HEK293 (cell line): ENCODE results near the gene MAPT.
A peak's percentile ranks its signal among the peaks of the same experiment; 100 is the strongest.

ENCODE experiments used
- CTCF ChIA-PET: fragments of 350-600 bp; formaldehyde crosslinking; extraction: SDS; loops from one replicate; lab custom pipeline; 2021; ENCODE audit warnings: antibody characterized with exemption; lab: Yijun Ruan, JAX
- POLR2A ChIA-PET: fragments of 300-600 bp; formaldehyde crosslinking; extraction: SDS; loops from one replicate; lab custom pipeline; 2020; ENCODE audit warnings: antibody characterized with exemption, inconsistent platforms; lab: Yijun Ruan, JAX
- H3K27ac ChIP-seq: fragments of 200-500 bp; sonication (Bioruptor generic); 2 replicates; pipeline ENCODE4 v1.5.1; 2014; ENCODE audit warnings: low read depth, low read length, control low read depth, inconsistent platforms; ENCODE audit errors: extremely low read depth
- H3K36me3 ChIP-seq, 2 experiments: fragments of 200-500 bp in 1 of 2; sonication (Bioruptor generic) in 1 of 2; 1 replicate in 1 of 2; 2 replicates in 1 of 2; pipeline ENCODE4 v1.5.1; 2014 to 2017; ENCODE audit warnings: inconsistent platforms in 2 of 2, low read length in 2 of 2; ENCODE audit not compliant: control insufficient read depth in 2 of 2, insufficient read depth in 1 of 2
- H3K4me1 ChIP-seq: fragments of 200-500 bp; sonication (Bioruptor generic); 2 replicates; pipeline ENCODE4 v1.5.1; 2014; ENCODE audit warnings: mild to moderate bottlenecking, low read length, inconsistent platforms; ENCODE audit not compliant: control insufficient read depth, insufficient read depth
- H3K4me3 ChIP-seq: 2 replicates; pipeline ENCODE4 v1.5.1; 2011; ENCODE audit warnings: low read depth, mild to moderate bottlenecking, control low read depth, low read length, moderate library complexity
- H3K9me3 ChIP-seq: fragments of 200-500 bp; sonication (Bioruptor generic); 2 replicates; pipeline ENCODE4 v1.5.1; 2014; ENCODE audit warnings: low read depth, low read length, inconsistent platforms; ENCODE audit not compliant: control insufficient read depth, insufficient read depth
- EGR2 ChIP-seq: fragments of 450-650 bp; formaldehyde crosslinking; IDR thresholded peaks from 2 replicates; pipeline ENCODE4 v1.5.1; 2016; ENCODE audit warnings: low read depth, missing biosample characterization, missing genetic modification characterization
- GLIS1 ChIP-seq: fragments of 450-650 bp; formaldehyde crosslinking; IDR thresholded peaks from 2 replicates; pipeline ENCODE4 v1.5.1; 2016; ENCODE audit warnings: missing biosample characterization, missing genetic modification characterization
- HOXC10 ChIP-seq: sonication (generic); formaldehyde crosslinking; IDR thresholded peaks from 2 replicates; pipeline ENCODE4 v1.8.1; 2023; ENCODE audit warnings: mild to moderate bottlenecking, missing genetic modification reagents
- KLF8 ChIP-seq: fragments of 450-650 bp; formaldehyde crosslinking; IDR thresholded peaks from 2 replicates; pipeline ENCODE4 v1.5.1; 2016; ENCODE audit warnings: missing biosample characterization, missing genetic modification characterization
- MEIS1 ChIP-seq: sonication (generic); formaldehyde crosslinking; IDR thresholded peaks from 2 replicates; pipeline ENCODE4 v1.8.1; 2022; ENCODE audit warnings: missing genetic modification reagents, mild to moderate bottlenecking, borderline replicate concordance
- MZF1 ChIP-seq: fragments of 450-650 bp; formaldehyde crosslinking; IDR thresholded peaks from 2 replicates; pipeline ENCODE4 v1.5.1; 2017; ENCODE audit warnings: missing biosample characterization, missing genetic modification characterization, borderline replicate concordance
- SP7 ChIP-seq: fragments of 450-650 bp; formaldehyde crosslinking; IDR thresholded peaks from 2 replicates; pipeline ENCODE4 v1.5.1; 2016; ENCODE audit warnings: missing biosample characterization, missing genetic modification characterization
- TRIM28 ChIP-seq: IDR thresholded peaks from 2 replicates; pipeline ENCODE4 v1.6.1; 2011; ENCODE audit warnings: low read length, control low read depth, borderline replicate concordance
- WT1 ChIP-seq: fragments of 450-650 bp; formaldehyde crosslinking; IDR thresholded peaks from 2 replicates; pipeline ENCODE4 v1.5.1; 2016; ENCODE audit warnings: missing biosample characterization, missing genetic modification characterization
- ZBTB7A ChIP-seq: fragments of 450-650 bp; formaldehyde crosslinking; IDR thresholded peaks from 2 replicates; pipeline ENCODE4 v1.5.1; 2016; ENCODE audit warnings: low read depth, missing biosample characterization, missing genetic modification characterization
- ZEB2 ChIP-seq: fragments of 450-650 bp; formaldehyde crosslinking; IDR thresholded peaks from 2 replicates; pipeline ENCODE4 v1.5.1; 2016; ENCODE audit warnings: missing biosample characterization, missing genetic modification characterization
- ZFHX2 ChIP-seq: fragments of 450-650 bp; formaldehyde crosslinking; conservative IDR thresholded peaks from 2 replicates; pipeline ENCODE4 v1.5.1; 2016; ENCODE audit warnings: missing biosample characterization, missing genetic modification characterization
- ZFP3 ChIP-seq: fragments of 450-650 bp; formaldehyde crosslinking; IDR thresholded peaks from 2 replicates; pipeline ENCODE4 v1.5.1; 2016; ENCODE audit warnings: low read depth, missing biosample characterization, missing genetic modification characterization
- ZIC2 ChIP-seq: fragments of 450-650 bp; formaldehyde crosslinking; IDR thresholded peaks from 2 replicates; pipeline ENCODE4 v1.5.1; 2016; ENCODE audit warnings: missing biosample characterization, missing genetic modification characterization
- ZNF202 ChIP-seq: fragments of 450-650 bp; formaldehyde crosslinking; IDR thresholded peaks from 2 replicates; pipeline ENCODE4 v1.5.1; 2016; ENCODE audit warnings: missing biosample characterization, missing genetic modification characterization, borderline replicate concordance
- ZNF248 ChIP-seq: fragments of 450-650 bp; formaldehyde crosslinking; IDR thresholded peaks from 2 replicates; pipeline ENCODE4 v1.5.1; 2017; ENCODE audit warnings: missing biosample characterization, missing genetic modification characterization
- ZNF394 ChIP-seq: fragments of 450-650 bp; formaldehyde crosslinking; IDR thresholded peaks from 2 replicates; pipeline ENCODE4 v1.5.1; 2016; ENCODE audit warnings: missing biosample characterization, missing genetic modification characterization, mild to moderate bottlenecking, moderate library complexity, borderline replicate concordance
- ZNF48 ChIP-seq: fragments of 450-650 bp; formaldehyde crosslinking; IDR thresholded peaks from 2 replicates; pipeline ENCODE4 v1.5.1; 2016; ENCODE audit warnings: missing biosample characterization, missing genetic modification characterization
- ZNF664 ChIP-seq: fragments of 450-650 bp; formaldehyde crosslinking; IDR thresholded peaks from 2 replicates; pipeline ENCODE4 v1.5.1; 2016; ENCODE audit warnings: missing biosample characterization, missing genetic modification characterization
- TF ChIP-seq, protein P1 (sequence below): fragments of 450-650 bp; formaldehyde crosslinking; IDR thresholded peaks from 2 replicates; pipeline ENCODE4 v1.5.1; 2016; ENCODE audit warnings: missing biosample characterization, missing genetic modification characterization
- TF ChIP-seq, protein P2 (sequence below): fragments of 450-650 bp; formaldehyde crosslinking; IDR thresholded peaks from 2 replicates; pipeline ENCODE4 v1.5.1; 2016; ENCODE audit warnings: missing biosample characterization, missing genetic modification characterization
- TF ChIP-seq, protein P3 (sequence below): fragments of 450-650 bp; formaldehyde crosslinking; IDR thresholded peaks from 2 replicates; pipeline ENCODE4 v1.5.1; 2017; ENCODE audit warnings: missing biosample characterization, missing genetic modification characterization
- TF ChIP-seq, protein P4 (sequence below): fragments of 450-650 bp; IDR thresholded peaks from 2 replicates; pipeline ENCODE4 v1.5.1; 2018; ENCODE audit warnings: missing biosample characterization, mild to moderate bottlenecking, missing genetic modification characterization
- TF ChIP-seq, protein P5 (sequence below): fragments of 450-650 bp; formaldehyde crosslinking; optimal IDR thresholded peaks from 2 replicates; pipeline ENCODE3; 2016; ENCODE audit warnings: missing biosample characterization, mild to moderate bottlenecking, missing genetic modification characterization

The MAPT gene

DNA sequence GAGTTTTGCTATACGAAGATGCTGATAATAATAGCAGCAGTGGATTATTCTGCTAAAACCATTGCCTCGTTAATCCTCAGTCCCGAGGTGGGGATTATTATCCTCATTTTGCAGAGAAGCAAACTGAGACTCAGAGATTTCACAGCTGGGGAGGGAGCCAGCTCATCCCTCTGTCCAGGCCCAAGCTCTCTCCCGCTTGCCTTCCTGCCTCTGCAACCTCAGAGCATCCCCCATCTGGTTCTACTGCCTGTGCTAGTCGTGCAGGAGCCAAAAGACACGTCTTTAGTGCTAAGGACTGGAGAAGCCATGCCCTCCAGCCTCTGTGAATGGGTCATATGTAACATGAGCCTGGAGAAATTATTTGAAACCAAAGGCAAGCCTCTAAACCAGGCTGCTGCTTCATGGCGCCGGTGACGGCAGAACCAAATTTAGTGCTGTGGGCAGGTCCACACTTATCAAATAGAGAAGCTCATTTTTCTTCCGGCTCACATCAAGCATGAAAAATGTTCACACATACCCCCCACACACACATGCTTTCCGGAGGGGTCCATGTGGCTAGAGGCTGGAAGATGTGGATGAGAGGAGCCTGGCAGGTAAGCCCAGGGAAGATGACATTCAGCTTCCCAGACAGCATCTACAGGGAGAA lies 13.5 kb downstream of the MAPT start:
- Histone ChIP-seq H3K9me3 (no peaks in the 10 kb centered on the region), H3K27ac (no peak overlapping the region), H3K36me3 (no peaks in the 10 kb centered on the region), H3K4me1 (peaks cover 2% of the 10 kb centered on the region; the same call in 1 of the 2 replicates), H3K4me3 (no peak overlapping the region)
- ChIA-PET CTCF (interaction anchor here (0.7 to 1.1 kb wide), 5 partner anchors 11 to 76 kb away, joined by 3 to 4 read pairs (median 3); no protein-coding TSS in a partner anchor), POLR2A (interaction anchor here (0.6 kb wide), 1 partner anchor 591 kb away, joined by 3 read pairs; the partner anchor contains the start of gene MAP3K14)
- TF ChIP-seq KLF8 (tag by site-specific recombination) (no peak), TRIM28 (0 out of 2 replicates have a peak, but pooled peaks have one; percentile 37), ZNF394 (tag by site-specific recombination) (no peak), ZFP3 (no peak)

DNA sequence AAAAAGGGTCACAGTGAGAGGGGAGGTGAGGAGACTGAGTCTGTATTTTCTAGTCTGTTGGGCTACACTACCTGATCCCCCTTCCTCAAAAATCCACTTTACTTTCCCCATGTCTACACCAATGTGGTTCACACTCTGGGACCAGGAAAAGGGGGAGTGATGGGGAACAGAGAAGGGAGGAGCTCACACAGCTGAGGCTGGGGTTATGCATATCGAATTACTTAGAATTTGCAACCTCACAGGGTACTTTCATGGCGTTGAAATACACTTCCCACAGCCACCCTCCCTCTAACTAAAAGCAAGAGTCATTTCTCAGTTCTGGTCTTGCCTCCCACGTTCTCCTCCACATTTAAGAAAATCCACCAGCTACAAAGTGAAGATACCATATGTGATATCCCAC lies 14.1 kb downstream of the MAPT start:
- ChIA-PET CTCF (interaction anchor here (0.7 to 1.1 kb wide), 6 partner anchors 11 to 76 kb away, joined by 3 to 4 read pairs (median 3); no protein-coding TSS in a partner anchor), POLR2A (no interaction called here)
- Histone ChIP-seq H3K27ac (no peak overlapping the region), H3K4me3 (no peak overlapping the region), H3K9me3 (no peaks in the 10 kb centered on the region), H3K36me3 (no peaks in the 10 kb centered on the region), H3K4me1 (peaks cover 2% of the 10 kb centered on the region; the same call in 1 of the 2 replicates)
- TF ChIP-seq WT1 (tag by site-specific recombination): peak; percentile 30; the same call in 1 of the 2 replicates
- no peak for TF ChIP-seq ZBTB7A (tag by site-specific recombination)
- TF ChIP-seq, protein P1, sequence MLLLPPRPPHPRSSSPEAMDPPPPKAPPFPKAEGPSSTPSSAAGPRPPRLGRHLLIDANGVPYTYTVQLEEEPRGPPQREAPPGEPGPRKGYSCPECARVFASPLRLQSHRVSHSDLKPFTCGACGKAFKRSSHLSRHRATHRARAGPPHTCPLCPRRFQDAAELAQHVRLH: no peak
- TF ChIP-seq MZF1 (tag by site-specific recombination): peak; percentile 81
- 0 out of 2 replicates have a peak, but pooled peaks have one; percentile 22 for TF ChIP-seq ZFHX2 (tag by site-specific recombination)
- no peak for TF ChIP-seq GLIS1
- no peak for TF ChIP-seq HOXC10 (CRISPR knock-in tag)
- TF ChIP-seq, protein P2, sequence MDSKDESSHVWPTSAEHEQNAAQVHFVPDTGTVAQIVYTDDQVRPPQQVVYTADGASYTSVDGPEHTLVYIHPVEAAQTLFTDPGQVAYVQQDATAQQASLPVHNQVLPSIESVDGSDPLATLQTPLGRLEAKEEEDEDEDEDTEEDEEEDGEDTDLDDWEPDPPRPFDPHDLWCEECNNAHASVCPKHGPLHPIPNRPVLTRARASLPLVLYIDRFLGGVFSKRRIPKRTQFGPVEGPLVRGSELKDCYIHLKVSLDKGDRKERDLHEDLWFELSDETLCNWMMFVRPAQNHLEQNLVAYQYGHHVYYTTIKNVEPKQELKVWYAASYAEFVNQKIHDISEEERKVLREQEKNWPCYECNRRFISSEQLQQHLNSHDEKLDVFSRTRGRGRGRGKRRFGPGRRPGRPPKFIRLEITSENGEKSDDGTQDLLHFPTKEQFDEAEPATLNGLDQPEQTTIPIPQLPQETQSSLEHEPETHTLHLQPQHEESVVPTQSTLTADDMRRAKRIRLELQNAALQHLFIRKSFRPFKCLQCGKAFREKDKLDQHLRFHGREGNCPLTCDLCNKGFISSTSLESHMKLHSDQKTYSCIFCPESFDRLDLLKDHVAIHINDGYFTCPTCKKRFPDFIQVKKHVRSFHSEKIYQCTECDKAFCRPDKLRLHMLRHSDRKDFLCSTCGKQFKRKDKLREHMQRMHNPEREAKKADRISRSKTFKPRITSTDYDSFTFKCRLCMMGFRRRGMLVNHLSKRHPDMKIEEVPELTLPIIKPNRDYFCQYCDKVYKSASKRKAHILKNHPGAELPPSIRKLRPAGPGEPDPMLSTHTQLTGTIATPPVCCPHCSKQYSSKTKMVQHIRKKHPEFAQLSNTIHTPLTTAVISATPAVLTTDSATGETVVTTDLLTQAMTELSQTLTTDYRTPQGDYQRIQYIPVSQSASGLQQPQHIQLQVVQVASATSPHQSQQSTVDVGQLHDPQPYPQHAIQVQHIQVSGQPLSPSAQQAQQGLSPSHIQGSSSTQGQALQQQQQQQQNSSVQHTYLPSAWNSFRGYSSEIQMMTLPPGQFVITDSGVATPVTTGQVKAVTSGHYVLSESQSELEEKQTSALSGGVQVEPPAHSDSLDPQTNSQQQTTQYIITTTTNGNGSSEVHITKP (tag by site-specific recombination): peak; percentile 78; the same call in 1 of the 2 replicates
- 0 out of 2 replicates have a peak, but pooled peaks have one; percentile 12 for TF ChIP-seq SP7 (tag by site-specific recombination)
- no peak for TF ChIP-seq ZEB2 (tag by site-specific recombination)
- TF ChIP-seq EGR2 (tag by site-specific recombination): peak; percentile 11; the same call in 1 of the 2 replicates

DNA sequence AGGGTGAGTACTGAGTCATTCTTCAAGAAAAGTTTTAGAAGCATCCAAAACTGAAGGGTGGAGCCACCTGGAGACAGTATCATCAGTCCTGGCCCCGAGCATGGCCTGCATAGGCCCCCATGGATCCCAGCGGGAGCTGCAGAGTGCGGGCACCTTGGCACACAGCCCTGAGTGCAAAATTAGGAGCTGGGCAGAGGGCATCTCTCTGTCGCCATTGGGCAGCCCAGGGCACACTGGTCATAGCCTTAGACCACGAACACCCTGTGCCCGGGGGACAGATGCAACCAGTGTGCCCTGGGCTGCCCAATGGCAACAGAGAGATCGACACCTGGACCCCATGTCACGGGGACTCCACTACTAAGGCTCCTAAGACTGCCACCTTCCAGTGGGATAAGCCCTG lies 14.6 kb downstream of the MAPT start:
- Histone ChIP-seq H3K36me3 (no peaks in the 10 kb centered on the region), H3K4me1 (peaks cover 2% of the 10 kb centered on the region; the same call in 1 of the 2 replicates), H3K9me3 (no peaks in the 10 kb centered on the region), H3K4me3 (no peak overlapping the region), H3K27ac (no peak overlapping the region)
- ChIA-PET POLR2A (no interaction called here), CTCF (interaction anchor here (1.0 to 1.1 kb wide), 3 partner anchors 12 to 77 kb away, joined by 3 read pairs; no protein-coding TSS in a partner anchor)
- TF ChIP-seq ZNF664 (tag by site-specific recombination): no peak
- TF ChIP-seq, protein P3, sequence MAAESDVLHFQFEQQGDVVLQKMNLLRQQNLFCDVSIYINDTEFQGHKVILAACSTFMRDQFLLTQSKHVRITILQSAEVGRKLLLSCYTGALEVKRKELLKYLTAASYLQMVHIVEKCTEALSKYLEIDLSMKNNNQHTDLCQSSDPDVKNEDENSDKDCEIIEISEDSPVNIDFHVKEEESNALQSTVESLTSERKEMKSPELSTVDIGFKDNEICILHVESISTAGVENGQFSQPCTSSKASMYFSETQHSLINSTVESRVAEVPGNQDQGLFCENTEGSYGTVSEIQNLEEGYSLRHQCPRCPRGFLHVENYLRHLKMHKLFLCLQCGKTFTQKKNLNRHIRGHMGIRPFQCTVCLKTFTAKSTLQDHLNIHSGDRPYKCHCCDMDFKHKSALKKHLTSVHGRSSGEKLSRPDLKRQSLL: no peak
- no peak for TF ChIP-seq ZIC2 (tag by site-specific recombination)
- no peak for TF ChIP-seq KLF8 (tag by site-specific recombination)
- TF ChIP-seq, protein P4, sequence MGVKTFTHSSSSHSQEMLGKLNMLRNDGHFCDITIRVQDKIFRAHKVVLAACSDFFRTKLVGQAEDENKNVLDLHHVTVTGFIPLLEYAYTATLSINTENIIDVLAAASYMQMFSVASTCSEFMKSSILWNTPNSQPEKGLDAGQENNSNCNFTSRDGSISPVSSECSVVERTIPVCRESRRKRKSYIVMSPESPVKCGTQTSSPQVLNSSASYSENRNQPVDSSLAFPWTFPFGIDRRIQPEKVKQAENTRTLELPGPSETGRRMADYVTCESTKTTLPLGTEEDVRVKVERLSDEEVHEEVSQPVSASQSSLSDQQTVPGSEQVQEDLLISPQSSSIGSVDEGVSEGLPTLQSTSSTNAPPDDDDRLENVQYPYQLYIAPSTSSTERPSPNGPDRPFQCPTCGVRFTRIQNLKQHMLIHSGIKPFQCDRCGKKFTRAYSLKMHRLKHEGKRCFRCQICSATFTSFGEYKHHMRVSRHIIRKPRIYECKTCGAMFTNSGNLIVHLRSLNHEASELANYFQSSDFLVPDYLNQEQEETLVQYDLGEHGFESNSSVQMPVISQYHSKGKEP (tag by site-specific recombination): no peak
- no peak for TF ChIP-seq ZNF202 (tag by site-specific recombination)
- TF ChIP-seq MEIS1: no peak
- TF ChIP-seq ZNF248 (tag by site-specific recombination): no peak
- no peak for TF ChIP-seq ZNF48
- TF ChIP-seq, protein P5, sequence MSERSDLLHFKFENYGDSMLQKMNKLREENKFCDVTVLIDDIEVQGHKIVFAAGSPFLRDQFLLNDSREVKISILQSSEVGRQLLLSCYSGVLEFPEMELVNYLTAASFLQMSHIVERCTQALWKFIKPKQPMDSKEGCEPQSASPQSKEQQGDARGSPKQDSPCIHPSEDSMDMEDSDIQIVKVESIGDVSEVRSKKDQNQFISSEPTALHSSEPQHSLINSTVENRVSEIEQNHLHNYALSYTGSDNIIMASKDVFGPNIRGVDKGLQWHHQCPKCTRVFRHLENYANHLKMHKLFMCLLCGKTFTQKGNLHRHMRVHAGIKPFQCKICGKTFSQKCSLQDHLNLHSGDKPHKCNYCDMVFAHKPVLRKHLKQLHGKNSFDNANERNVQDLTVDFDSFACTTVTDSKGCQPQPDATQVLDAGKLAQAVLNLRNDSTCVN (tag by site-specific recombination): no peak
